GM18867 (cell line): Measurements from ENCODE around the gene CYBA.
A peak's percentile ranks its signal among the peaks of the same experiment; 100 is the strongest.

Source experiments
- ATAC-seq: cut with Tn5 transposase; IDR thresholded peaks from one replicate; pipeline ENCODE4 v1.9.1; 2021; ENCODE audit warnings: mild to moderate bottlenecking, moderate library complexity; ENCODE audit not compliant: unreplicated experiment

The CYBA gene

GRCh38 chr16:88647178-88648070 lies 3.4 kb downstream of the CYBA start:
- ATAC-seq, result no peak

GRCh38 chr16:88646345-88647034 lies 4.4 kb downstream of the CYBA start:
- no peak for ATAC-seq

DNA sequence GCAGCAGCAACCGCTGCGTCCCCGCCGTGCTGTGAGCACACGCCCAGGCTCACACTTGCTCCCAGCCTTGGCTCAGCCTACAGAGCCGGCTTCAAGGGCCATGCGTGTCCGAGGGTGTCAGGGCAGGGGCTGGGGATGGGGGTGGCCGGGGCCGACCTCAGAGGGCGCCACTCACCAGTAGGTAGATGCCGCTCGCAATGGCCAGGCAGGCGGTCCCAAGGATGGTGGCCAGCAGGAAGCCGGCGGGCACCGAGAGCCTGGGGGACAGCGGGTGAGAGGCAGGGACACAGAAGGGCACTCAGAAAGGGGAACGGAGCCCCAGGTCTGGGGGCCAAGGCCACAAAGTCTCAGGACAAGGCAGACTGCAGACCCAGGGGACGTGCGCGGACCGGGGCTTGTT lies 4.9 kb downstream of the CYBA start:
- ATAC-seq, result no peak

GRCh38 chr16:88645455-88645854 lies 5.4 kb downstream of the CYBA start:
- no peak for ATAC-seq

GRCh38 chr16:88643644-88643932 lies 7.3 kb downstream of the CYBA start:
- ATAC-seq, result no peak

DNA sequence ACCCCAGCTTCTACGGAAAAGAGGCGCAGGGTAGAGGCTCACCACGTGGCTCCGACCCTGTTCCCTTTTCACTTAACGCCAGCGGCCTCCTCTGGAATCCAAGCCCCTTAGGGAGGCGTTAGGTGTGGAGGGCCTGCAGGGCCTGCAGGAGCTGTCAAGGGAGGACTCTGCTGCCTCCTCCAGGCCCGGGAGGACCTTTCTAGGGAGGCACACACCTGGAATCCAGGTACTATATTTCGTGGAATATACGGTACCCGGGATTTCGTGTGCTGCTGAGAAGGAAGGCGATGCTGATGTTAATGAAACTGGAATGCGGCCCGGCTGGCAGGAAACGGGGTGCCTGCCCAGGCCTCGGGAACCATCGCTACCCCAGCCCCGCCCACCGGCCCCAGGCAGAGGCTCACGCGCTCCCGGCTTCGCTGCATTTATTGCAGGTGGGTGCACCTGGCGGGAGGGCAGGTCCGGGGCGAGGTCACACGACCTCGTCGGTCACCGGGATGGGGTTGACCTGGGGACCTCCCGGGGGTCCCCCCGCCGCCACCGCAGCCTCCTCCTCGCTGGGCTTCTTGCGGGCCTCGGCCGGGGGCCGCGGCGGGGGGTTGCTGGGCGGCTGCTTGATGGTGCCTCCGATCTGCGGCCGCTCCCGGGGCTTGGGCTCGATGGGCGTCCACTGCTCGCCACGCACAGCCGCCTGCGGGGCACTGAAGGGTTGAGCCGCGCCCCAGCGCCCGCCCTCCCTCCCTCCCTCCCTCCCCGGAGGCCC lies 7.8 kb downstream of the CYBA start:
- no peak for ATAC-seq

GRCh38 chr16:88640498-88641247 lies 10.2 kb downstream of the CYBA start:
- no peak for ATAC-seq

GRCh38 chr16:88640039-88640495 lies 10.8 kb downstream of the CYBA start:
- no peak for ATAC-seq

DNA sequence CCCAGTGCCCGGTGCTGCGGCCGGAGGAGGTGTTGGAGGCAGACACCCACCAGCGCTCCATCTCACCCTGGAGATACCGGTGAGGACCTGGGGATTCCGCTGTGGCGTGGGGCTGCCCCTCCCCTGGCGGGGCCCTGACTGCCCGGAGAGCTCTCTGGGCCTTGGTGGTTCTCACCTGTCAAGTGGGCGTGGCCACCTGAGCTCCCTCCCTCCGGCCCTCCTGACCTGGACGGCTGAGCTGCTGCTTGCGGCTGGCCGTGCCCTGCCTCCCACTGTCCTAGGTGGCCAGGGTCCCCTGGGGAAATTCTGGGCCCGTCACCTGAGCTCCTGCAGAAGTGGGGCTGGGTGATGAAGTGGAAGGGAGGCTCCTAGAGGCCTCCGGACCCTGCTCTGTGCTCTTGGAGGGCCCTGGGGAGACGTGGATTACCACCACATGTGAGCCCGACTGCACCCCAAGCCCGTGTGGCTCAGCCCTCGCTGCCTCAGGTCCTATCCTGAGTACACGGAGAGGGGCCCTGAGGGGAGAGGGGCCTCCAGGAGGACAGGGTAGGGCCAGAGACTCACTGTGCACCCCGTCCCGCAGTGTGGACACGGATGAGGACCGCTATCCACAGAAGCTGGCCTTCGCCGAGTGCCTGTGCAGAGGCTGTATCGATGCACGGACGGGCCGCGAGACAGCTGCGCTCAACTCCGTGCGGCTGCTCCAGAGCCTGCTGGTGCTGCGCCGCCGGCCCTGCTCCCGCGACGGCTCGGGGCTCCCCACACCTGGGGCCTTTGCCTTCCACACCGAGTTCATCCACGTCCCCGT lies 11.4 kb downstream of the CYBA start:
- no peak for ATAC-seq

GRCh38 chr16:88638323-88639230 lies 12.3 kb downstream of the CYBA start, which contains the start of gene IL17C:
IL17C (plus strand) TSS chr16:88638572; CDS start chr16:88638642, 70 bp downstream.
- no peak for ATAC-seq

GRCh38 chr16:88636488-88637265 lies 14.2 kb downstream of the CYBA start:
- no peak for ATAC-seq

GRCh38 chr16:88635671-88636319 lies 15.1 kb downstream of the CYBA start:
- no peak for ATAC-seq

DNA sequence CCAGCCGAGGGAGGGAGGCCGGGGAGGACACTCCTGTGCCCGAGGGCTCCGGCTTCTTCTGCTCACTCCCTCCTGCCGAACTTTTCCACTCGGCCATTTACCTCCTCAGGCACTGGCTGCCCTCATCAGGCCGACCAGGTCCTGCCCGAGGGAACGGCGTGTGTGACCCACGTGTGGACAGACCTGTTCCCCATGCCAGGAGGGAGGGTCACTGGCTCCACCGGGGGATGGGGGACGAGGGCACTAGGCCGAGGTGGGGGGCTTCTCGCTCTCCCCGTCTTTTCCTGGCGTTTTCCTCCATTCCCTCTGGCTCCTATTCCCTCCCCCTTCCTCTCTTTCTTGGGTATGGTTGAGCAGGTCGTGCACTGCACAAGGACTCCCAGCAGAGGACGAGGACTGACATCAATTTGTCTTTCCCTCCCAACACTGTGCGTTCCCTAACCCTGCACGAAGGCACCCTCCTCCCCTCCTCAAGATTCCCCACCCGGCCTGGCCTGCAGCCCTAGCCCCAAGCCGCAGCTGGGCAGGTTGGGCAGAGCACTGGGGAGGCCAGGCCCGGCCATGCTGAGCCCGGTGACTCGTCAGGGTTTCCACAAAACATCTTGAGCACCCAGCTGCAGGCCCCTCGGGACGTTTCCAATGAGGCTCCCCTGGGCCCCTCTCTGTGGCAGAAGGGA lies 15.7 kb downstream of the CYBA start:
- no peak for ATAC-seq

- peak; percentile 38 for ATAC-seq
These were observed 16.5 kb downstream of the CYBA start for GRCh38 chr16:88634141-88634993.

GRCh38 chr16:88633684-88634140 lies 17.1 kb downstream of the CYBA start:
- peak; percentile 21 for ATAC-seq

GRCh38 chr16:88632587-88632930 lies 18.3 kb downstream of the CYBA start:
- no peak for ATAC-seq
